ENCODE measurements around the gene BLCAP.

GRCh38 chr20:37504404-37505096 is 23.1 kb downstream of the BLCAP start:
- TF ChIP-seq CTCF (IDR thresholded peaks at IDR 0.05) = no peak
- TF ChIP-seq POLR2A (IDR thresholded peaks at IDR 0.05) = no peak

Measured in right lobe of liver (tissue), 4 donors.